ENCODE results near the gene MRTFA. TPM values are rescaled to one million over a fixed set of nuclear protein-coding genes. Genes with fewer than 3 reads are reported as not detected.

Gene MRTFA
- total RNA-seq, 3 donors from 2014 or later (not counting 1 experiment from before 2014, with no cell fraction given), result 81.8 to 91.9 (median 83.5) TPM

GRCh38 chr22:40403651-40404050 lies 232.9 kb downstream of the MRTFA start:
- no peak overlapping the region for H3K27ac ChIP-seq (ENCODE audit: low read length)
- WGBS (ENCODE audit: insufficient coverage), result 95% methylated on average over 7 of the region's 7 CpGs
- H3K36me3 Mint-ChIP-seq, result peaks cover 8% of the 10 kb centered on the region

GRCh38 chr22:40403141-40403540 lies 233.4 kb downstream of the MRTFA start:
- DNase-seq, result no peak
- Mint-ChIP-seq H3K27ac (peak overlapping the region in 1 of 2 donors; percentile 60), H3K9me3 (no peaks in the 10 kb centered on the region), H3K36me3 (peaks cover 8% of the 10 kb centered on the region), H3K4me3 (peak overlapping the region; percentile 36), H3K4me1 (peaks cover 51 to 59% of the 10 kb centered on the region in 2 donors), H3K27me3 (ENCODE audit: low read depth in 2 of 2) (no peaks in the 10 kb centered on the region)
- intact Hi-C loops (cut with micrococcal nuclease), result no loop called here
- Histone ChIP-seq H3K4me3 (ENCODE audit: low read length) (no peak overlapping the region), H3K36me3 (ENCODE audit: control insufficient read depth, insufficient read depth, low read length) (peaks cover 47% of the 10 kb centered on the region), H3K27me3 (ENCODE audit: control insufficient read depth, insufficient read depth, low read length) (no peaks in the 10 kb centered on the region), H3K4me1 (ENCODE audit: control insufficient read depth, insufficient read depth, low read length) (peaks cover 60% of the 10 kb centered on the region), H3K27ac (ENCODE audit: low read length) (no peak overlapping the region), H3K9me3 (ENCODE audit: control insufficient read depth, insufficient read depth, low read length) (no peaks in the 10 kb centered on the region)
- TF ChIP-seq CTCF (IDR thresholded peaks at IDR 0.05), result no peak
- no peak for ATAC-seq
- WGBS (ENCODE audit: insufficient coverage), result 95% methylated on average over 3 of the region's 3 CpGs

More at GRCh38 chr22:40403651-40404050, 232.9 kb downstream of the MRTFA start:
- Mint-ChIP-seq H3K4me1 (peaks cover 51 to 54% of the 10 kb centered on the region in 2 donors), H3K9me3 (no peaks in the 10 kb centered on the region), H3K4me3 (peak overlapping the region; percentile 36), H3K27me3 (ENCODE audit: low read depth in 2 of 2) (no peaks in the 10 kb centered on the region), H3K27ac (peak overlapping the region in 1 of 2 donors; percentile 60)
- Histone ChIP-seq H3K4me1 (ENCODE audit: control insufficient read depth, insufficient read depth, low read length) (peaks cover 60% of the 10 kb centered on the region), H3K9me3 (ENCODE audit: control insufficient read depth, insufficient read depth, low read length) (no peaks in the 10 kb centered on the region), H3K4me3 (ENCODE audit: low read length) (no peak overlapping the region), H3K36me3 (ENCODE audit: control insufficient read depth, insufficient read depth, low read length) (peaks cover 52% of the 10 kb centered on the region), H3K27me3 (ENCODE audit: control insufficient read depth, insufficient read depth, low read length) (no peaks in the 10 kb centered on the region)
- no peak for DNase-seq
- TF ChIP-seq CTCF (IDR thresholded peaks at IDR 0.05), result no peak
- ATAC-seq, result no peak
- intact Hi-C loops (cut with micrococcal nuclease), result no loop called here

- no peak for TF ChIP-seq CTCF (IDR thresholded peaks at IDR 0.05)
- Histone ChIP-seq H3K27ac (ENCODE audit: low read length) (peak overlapping the region; percentile 46), H3K36me3 (ENCODE audit: control insufficient read depth, insufficient read depth, low read length) (peaks cover 35% of the 10 kb centered on the region), H3K4me3 (ENCODE audit: low read length) (no peak overlapping the region), H3K4me1 (ENCODE audit: control insufficient read depth, insufficient read depth, low read length) (peaks cover 66% of the 10 kb centered on the region), H3K27me3 (ENCODE audit: control insufficient read depth, insufficient read depth, low read length) (no peaks in the 10 kb centered on the region), H3K9me3 (ENCODE audit: control insufficient read depth, insufficient read depth, low read length) (no peaks in the 10 kb centered on the region)
- peak; percentile 18 to 42 (median 40) for ATAC-seq
- Mint-ChIP-seq H3K9me3 (no peaks in the 10 kb centered on the region), H3K36me3 (peaks cover 8% of the 10 kb centered on the region), H3K27ac (peak overlapping the region; percentile 80 to 87), H3K4me3 (peak overlapping the region; percentile 91), H3K27me3 (ENCODE audit: low read depth in 2 of 2) (no peaks in the 10 kb centered on the region), H3K4me1 (peaks cover 56 to 69% of the 10 kb centered on the region in 2 donors)
- no peak for DNase-seq
- WGBS (ENCODE audit: insufficient coverage), result 26% methylated on average over 8 of the region's 8 CpGs
- intact Hi-C loops (cut with micrococcal nuclease), result no loop called here
These were observed 234.5 kb downstream of the MRTFA start for GRCh38 chr22:40401981-40402406.

GRCh38 chr22:40401532-40401931 lies 235.0 kb downstream of the MRTFA start:
- H3K27me3 Mint-ChIP-seq (ENCODE audit: low read depth in 2 of 2), result no peaks in the 10 kb centered on the region
- Histone ChIP-seq H3K4me1 (ENCODE audit: control insufficient read depth, insufficient read depth, low read length) (peaks cover 69% of the 10 kb centered on the region), H3K9me3 (ENCODE audit: control insufficient read depth, insufficient read depth, low read length) (no peaks in the 10 kb centered on the region), H3K4me3 (ENCODE audit: low read length) (no peak overlapping the region), H3K36me3 (ENCODE audit: control insufficient read depth, insufficient read depth, low read length) (peaks cover 30% of the 10 kb centered on the region), H3K27me3 (ENCODE audit: control insufficient read depth, insufficient read depth, low read length) (no peaks in the 10 kb centered on the region), H3K27ac (ENCODE audit: low read length) (peak overlapping the region; percentile 46)
- no peak for TF ChIP-seq CTCF (IDR thresholded peaks at IDR 0.05)
- 27% methylated on average over 4 of the region's 4 CpGs for WGBS (ENCODE audit: insufficient coverage)
- H3K36me3 Mint-ChIP-seq, result peaks cover 8% of the 10 kb centered on the region
- peak overlapping the region; percentile 80 to 87 for H3K27ac Mint-ChIP-seq
- DNase-seq (peak; percentile 47 to 80), ATAC-seq (peak; percentile 91 to 98 (median 94))
- peak overlapping the region; percentile 91 for H3K4me3 Mint-ChIP-seq
- intact Hi-C loops (cut with micrococcal nuclease), result no loop called here
- H3K4me1 Mint-ChIP-seq, result peaks cover 56 to 69% of the 10 kb centered on the region in 2 donors
- no peaks in the 10 kb centered on the region for H3K9me3 Mint-ChIP-seq
